ENCODE results near the gene EML4. TPM values are rescaled to one million over a fixed set of nuclear protein-coding genes. Genes with fewer than 3 reads are reported as not detected.

Gene EML4
- total and polyA plus RNA-seq, 2 of the 13 experiments (the other 11 are each of a cell fraction or from before 2014, with no cell fraction given): 243 to 476 TPM

- ChIA-PET POLR2A (no interaction called here), CTCF (ENCODE audit: low intra/inter-chr PET ratio, low total read pairs) (no interaction called here)
- no peaks in the 10 kb centered on the region for H3K4me1 ChIP-seq (ENCODE audit: insufficient read depth, low read length)
- H3K9ac ChIP-seq (ENCODE audit: insufficient read depth, low read depth, low read length): no peak overlapping the region
- intact Hi-C loops (cut with micrococcal nuclease; ENCODE audit: unreplicated experiment) (no loop called here), in situ Hi-C loops (cut with HindIII; ENCODE audit: extremely low pct_ligation_motif_present, low pct_unique_long_range_greater_than_20kb) (no loop called here)
- FAIRE-seq (no peak), ATAC-seq (peak; percentile 1; the same call in 2 of the 3 replicates), DNase-seq (ENCODE audit: low spot score) (no peak)
- TF ChIP-seq DMTF1 (CRISPR knock-in tag; IDR thresholded peaks at IDR 0.05) (no peak), CEBPB (IDR thresholded peaks at IDR 0.05; ENCODE audit: borderline replicate concordance, low read depth, low read length) (peak; percentile 91), AKAP8 (CRISPR knock-in tag; IDR thresholded peaks at IDR 0.05) (no peak), RBM22 (optimal IDR thresholded peaks at IDR 0.05; ENCODE audit: low read length) (peak; percentile 95), CEBPG (CRISPR knock-in tag; IDR thresholded peaks at IDR 0.05) (peak; percentile 70)
- H4K20me1 ChIP-seq (ENCODE audit: insufficient read depth, low read length): peaks cover 20% of the 10 kb centered on the region; the same call in 1 of the 2 replicates
- BruUV-seq (replicated peaks): no TSS peak
- 96% methylated on average over 3 of the region's 3 CpGs for WGBS (ENCODE audit: low lambda C conversion rate)
- H3K79me2 ChIP-seq (ENCODE audit: insufficient read depth, low read length): peaks cover 3% of the 10 kb centered on the region
- peaks cover 22 to 77% of the 10 kb centered on the region in 2 experiments for H3K36me3 ChIP-seq (replicated peaks in 1 of 2; ENCODE audit: control insufficient read depth in 1 of 2, insufficient read depth in 2 of 2, low read length in 2 of 2)
- no peaks in the 10 kb centered on the region for H3K9me3 ChIP-seq (ENCODE audit: low read length)
- H3K4me2 ChIP-seq (ENCODE audit: low read depth, low read length): no peak overlapping the region
- H3K27me3 ChIP-seq (ENCODE audit: control insufficient read depth in 1 of 2, insufficient read depth in 2 of 2, low read length in 2 of 2): no peaks in the 10 kb centered on the region
- H3K4me3 ChIP-seq (replicated peaks in 1 of 3; ENCODE audit: insufficient read depth in 1 of 3, low read depth in 2 of 3, low read length in 3 of 3): no peak overlapping the region
- H2AFZ ChIP-seq (ENCODE audit: low read length): no peak overlapping the region
- no peak overlapping the region for H3K27ac ChIP-seq (ENCODE audit: extremely low read length, insufficient read depth, low read length)
Measured at GRCh38 chr2:42314892-42315468, 145.8 kb downstream of the EML4 start.

GRCh38 chr2:42315844-42316470 lies 146.8 kb downstream of the EML4 start:
- ATAC-seq (no peak), FAIRE-seq (no peak), DNase-seq (ENCODE audit: low spot score) (no peak)
- CTCF ChIA-PET (ENCODE audit: low intra/inter-chr PET ratio, low total read pairs): no interaction called here
- in situ Hi-C loops (cut with HindIII; ENCODE audit: extremely low pct_ligation_motif_present, low pct_unique_long_range_greater_than_20kb): no loop called here
- Histone ChIP-seq H2AFZ (ENCODE audit: low read length) (no peak overlapping the region), H3K9ac (ENCODE audit: insufficient read depth, low read depth, low read length) (no peak overlapping the region), H3K79me2 (ENCODE audit: insufficient read depth, low read length) (peaks cover 3% of the 10 kb centered on the region), H3K27ac (ENCODE audit: extremely low read length, insufficient read depth, low read length) (no peak overlapping the region), H3K9me3 (ENCODE audit: low read length) (no peaks in the 10 kb centered on the region), H3K4me2 (ENCODE audit: low read depth, low read length) (no peak overlapping the region), H3K4me3 (replicated peaks in 1 of 3; ENCODE audit: insufficient read depth in 1 of 3, low read depth in 2 of 3, low read length in 3 of 3) (no peak overlapping the region), H3K36me3 (replicated peaks in 1 of 2; ENCODE audit: control insufficient read depth in 1 of 2, insufficient read depth in 2 of 2, low read length in 2 of 2) (peaks cover 23 to 82% of the 10 kb centered on the region in 2 experiments), H3K27me3 (ENCODE audit: control insufficient read depth in 1 of 2, insufficient read depth in 2 of 2, low read length in 2 of 2) (no peaks in the 10 kb centered on the region), H3K4me1 (ENCODE audit: insufficient read depth, low read length) (no peaks in the 10 kb centered on the region), H4K20me1 (ENCODE audit: insufficient read depth, low read length) (peaks cover 20% of the 10 kb centered on the region; the same call in 1 of the 2 replicates)
- intact Hi-C loops (cut with micrococcal nuclease; ENCODE audit: unreplicated experiment): no loop called here
- 0 out of 4 replicates have a peak, but pooled peaks of 1 of the 2 experiments have one; percentile 9 for TF ChIP-seq MAFK (conservative IDR thresholded peaks at IDR 0.05 in 1 of 2, IDR thresholded peaks at IDR 0.05 in 1 of 2; ENCODE audit: low read length in 2 of 2)
- TF ChIP-seq NFIB (CRISPR knock-in tag; IDR thresholded peaks at IDR 0.05; ENCODE audit: borderline replicate concordance): no peak
- no peak for TF ChIP-seq MIXL1 (CRISPR knock-in tag; IDR thresholded peaks at IDR 0.05)
- TF ChIP-seq GFI1 (CRISPR knock-in tag; IDR thresholded peaks at IDR 0.05; ENCODE audit: borderline replicate concordance): 0 out of 2 replicates have a peak, but pooled peaks have one; percentile 3
- TF ChIP-seq RBM22 (optimal IDR thresholded peaks at IDR 0.05; ENCODE audit: low read length): peak; percentile 86
- 96% methylated on average over 6 of the region's 6 CpGs for WGBS (ENCODE audit: low lambda C conversion rate)
- no TSS peak for BruUV-seq (replicated peaks)
- POLR2A ChIA-PET: no interaction called here

Measured in HepG2 (cell line).